T47D (cell line): ENCODE measurements around the gene EFNA2.
A peak's percentile ranks its signal among the peaks of the same experiment; 100 is the strongest.
"Not testable (repeated sequence)": the region's sequence is repeated elsewhere in the genome, so short reads cannot be mapped to it uniquely, and the experiment has no call there.

Experiments used
- DNase-seq, 2 experiments: peaks; one replicate each; pipeline versions ENCODE4 v3.0.0 to v3.0.0-alpha.2; 2011 to 2012; ENCODE audit warnings: low read depth in 1 of 2, low spot score in 1 of 2
- JUND ChIP-seq: IDR thresholded peaks from 2 replicates; pipeline ENCODE4 v1.6.1; 2012; ENCODE audit warnings: low read depth
- in situ Hi-C: cut with HindIII; loops from 2 replicates; pipeline ENCODE4 v1.10.0; 2016; ENCODE audit warnings: low sequenced_read_pairs, low pct_unique_long_range_greater_than_20kb

The EFNA2 gene

DNA sequence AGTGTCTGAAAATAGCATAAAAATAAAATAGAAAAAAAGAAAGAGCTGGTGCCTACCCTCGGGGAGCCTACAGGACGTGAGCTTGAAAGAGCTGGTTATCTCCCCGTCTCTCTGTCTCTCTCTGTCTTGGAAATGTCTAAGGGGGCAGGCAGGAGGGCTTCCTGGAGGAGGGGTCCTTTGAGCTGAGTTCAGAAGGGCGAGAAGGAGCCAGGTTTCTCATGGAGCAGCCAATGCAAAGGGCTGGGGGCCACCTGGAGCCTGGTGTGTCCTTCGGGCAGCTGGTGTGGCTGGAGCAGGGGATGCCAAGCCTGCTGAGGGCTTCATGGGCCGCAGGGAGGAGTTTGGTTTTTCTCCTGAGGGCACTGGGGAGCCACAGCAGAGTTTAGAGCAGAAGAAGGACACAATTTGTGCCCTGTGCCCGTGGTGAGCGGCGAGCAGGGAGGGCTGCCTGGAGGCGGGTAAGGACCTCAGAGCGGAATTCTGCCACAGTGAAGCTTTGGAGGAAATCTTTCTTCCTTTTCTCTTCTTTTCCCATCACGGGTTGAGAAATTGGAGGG is 38.7 kb downstream of the EFNA2 start:
- in situ Hi-C loops, result no loop called here
- no peak for DNase-seq
- TF ChIP-seq JUND, result no peak

- in situ Hi-C loops, result no loop called here
- TF ChIP-seq JUND, result no peak
- peak; percentile 34 to 53 for DNase-seq
These were observed 39.3 kb downstream of the EFNA2 start for GRCh38 chr19:1324806-1325567.

DNA sequence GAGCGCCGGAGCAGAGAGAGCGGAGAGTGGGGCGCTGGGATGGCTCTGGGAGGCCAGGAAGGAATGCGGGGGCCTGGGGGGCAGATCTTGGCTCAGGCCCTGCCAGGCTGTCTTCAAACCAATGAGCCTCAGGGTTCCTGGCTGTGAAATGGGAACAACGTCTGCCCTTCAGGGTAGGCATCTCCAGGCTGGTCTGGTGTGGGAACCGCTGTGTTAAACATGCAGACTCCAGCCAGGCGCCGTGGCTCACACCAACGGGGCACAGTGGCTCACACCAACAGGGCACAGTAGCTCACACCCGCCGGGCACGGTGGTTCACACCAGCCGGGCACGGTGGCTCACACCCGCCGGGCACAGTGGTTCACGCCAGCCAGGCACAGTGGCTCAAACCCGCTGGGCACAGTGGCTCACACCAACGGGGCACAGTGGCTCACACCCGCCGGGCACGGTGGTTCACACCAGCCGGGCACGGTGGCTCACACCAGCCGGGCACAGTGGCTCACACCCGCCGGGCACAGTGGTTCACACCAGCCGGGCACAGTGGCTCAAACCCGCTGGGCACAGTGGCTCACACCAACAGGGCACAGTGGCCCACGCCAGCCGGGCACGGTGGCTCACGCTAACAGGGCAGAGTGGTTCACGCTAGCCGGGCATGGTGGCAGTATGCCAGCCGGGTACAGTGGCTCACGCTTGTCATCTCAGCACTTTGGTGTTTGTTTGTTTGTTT is 40.1 kb downstream of the EFNA2 start:
- TF ChIP-seq JUND, result no peak
- no peak for DNase-seq
- in situ Hi-C loops, result no loop called here

DNA sequence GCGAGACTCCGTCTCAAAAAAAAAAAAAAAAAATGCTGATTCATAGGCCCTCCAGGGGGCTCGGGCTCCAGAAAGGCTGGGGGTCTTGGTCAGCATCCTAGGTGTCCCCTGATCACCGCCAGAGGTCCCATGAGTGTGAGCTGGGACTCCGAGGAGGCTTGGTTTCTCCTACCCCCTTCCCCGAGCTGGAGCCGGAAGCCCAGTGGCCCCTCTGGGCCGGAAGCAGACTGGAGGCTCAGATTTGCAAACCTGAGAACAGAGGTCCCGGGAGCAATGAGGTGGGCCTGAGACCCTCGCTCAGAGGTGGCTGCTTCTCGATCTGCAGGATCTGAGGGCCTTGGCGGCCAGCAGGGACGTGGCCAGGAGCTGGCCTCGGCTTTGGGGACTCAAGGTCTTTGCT is 41.5 kb downstream of the EFNA2 start:
- in situ Hi-C loops, result no loop called here
- DNase-seq, result no peak
- no peak for TF ChIP-seq JUND

DNA sequence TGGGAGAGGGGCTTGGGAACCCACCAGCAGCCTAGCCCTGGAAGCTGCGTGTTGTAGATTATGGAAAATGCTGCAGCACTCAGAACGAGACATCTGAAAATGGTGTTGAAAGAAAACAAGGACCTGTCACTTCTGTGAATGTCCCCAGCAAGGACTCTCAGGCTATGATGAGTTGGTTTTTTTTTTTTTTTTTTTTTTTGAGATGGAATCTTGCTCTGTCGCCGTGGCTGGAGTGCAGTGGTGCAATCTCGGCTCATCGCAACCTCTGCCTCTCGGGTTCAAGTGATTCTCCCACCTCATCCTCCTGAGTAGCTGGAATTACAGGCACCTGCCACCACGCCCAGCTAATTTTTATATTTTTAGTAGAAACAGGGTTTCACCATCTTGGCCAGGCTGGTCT is 46.5 kb downstream of the EFNA2 start:
- DNase-seq, in situ Hi-C loops: not testable (repeated sequence)

DNA sequence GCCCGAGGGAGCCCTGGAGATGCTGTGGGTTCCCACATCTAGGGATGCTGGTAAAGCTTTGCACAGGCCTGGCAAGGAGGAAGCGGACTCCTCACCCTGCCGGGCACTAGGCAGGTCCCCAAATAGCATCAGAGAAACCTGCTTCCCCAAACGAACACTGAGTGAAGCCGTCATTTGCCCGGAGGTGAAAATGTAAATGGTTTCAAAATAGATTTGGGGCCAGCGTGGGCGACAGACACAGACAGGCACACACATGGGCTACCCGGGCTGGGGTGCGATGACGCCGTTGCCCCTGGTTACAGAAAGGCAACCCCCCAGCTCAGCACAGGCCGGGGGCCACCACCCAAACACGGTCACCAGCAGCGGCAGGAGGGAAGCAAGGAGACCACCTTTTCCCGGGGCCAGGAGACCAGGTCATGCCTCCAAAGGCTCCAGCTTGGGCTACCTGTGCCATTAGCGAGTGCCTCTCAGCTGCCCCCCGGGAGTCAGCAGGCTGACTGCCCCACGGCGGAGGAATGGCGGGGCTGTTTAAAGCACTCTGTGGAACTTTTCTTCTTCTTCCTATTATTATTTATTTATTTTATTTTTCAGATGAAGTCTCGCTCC is 50.5 kb downstream of the EFNA2 start:
- in situ Hi-C loops, result no loop called here

GRCh38 chr19:1340681-1341469 is 55.2 kb downstream of the EFNA2 start:
- DNase-seq, result peak in 1 of 2 experiments; percentile 56
- no peak for TF ChIP-seq JUND
- in situ Hi-C loops, result no loop called here

More for the DNA sequence above, 50.5 kb downstream of the EFNA2 start:
- TF ChIP-seq JUND, result no peak
- no peak for DNase-seq

DNA sequence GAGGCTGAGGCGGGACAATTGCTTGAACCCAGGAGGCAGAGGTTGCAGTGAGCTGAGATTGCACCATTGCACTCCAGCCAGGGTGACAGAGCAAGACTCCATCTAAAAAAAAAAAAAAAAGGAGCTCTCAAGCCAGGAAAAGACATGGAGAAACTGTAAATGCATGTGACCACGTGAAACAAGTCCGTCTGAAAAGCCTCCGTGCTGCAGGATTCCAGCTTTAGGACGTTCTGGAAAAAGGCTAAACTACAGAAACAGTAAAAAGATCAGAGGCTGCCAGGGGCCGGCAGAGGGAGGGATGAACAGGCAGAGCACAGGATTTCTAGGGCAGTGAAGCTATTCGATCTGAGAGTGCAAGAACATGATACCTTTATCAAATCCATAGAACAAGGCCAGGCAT is 57.4 kb downstream of the EFNA2 start:
- in situ Hi-C loops, result no loop called here
- no peak for TF ChIP-seq JUND
- DNase-seq, result no peak

GRCh38 chr19:1349211-1349610 is 63.5 kb downstream of the EFNA2 start:
- no peak for DNase-seq
- no peak for TF ChIP-seq JUND
- in situ Hi-C loops, result no loop called here

DNA sequence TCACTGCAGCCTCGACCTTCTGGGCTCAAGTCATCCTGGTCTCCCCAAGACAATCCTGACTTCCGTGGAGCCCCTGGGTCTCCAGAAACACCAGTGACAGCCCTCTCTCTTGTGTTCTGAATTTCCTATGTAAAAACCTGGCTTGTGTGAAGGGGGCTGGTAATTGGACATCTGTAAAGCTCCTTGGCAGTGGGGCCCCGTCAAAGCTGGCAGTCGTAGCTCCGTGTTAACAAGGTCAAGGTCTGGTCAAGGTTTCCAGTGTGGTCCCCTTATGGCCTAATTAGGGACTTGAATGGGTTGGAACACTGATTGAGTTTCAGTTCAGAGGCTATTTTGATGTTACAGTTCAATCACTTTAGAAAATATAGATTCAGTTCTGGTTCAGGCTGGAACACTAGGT is 65.2 kb downstream of the EFNA2 start:
- no peak for DNase-seq
- TF ChIP-seq JUND, result no peak
- in situ Hi-C loops, result no loop called here
